22Rv1 (cell line): ENCODE data around the gene CAPG.

Experiments used
- CTCF ChIP-seq: fragments of 450-650 bp; IDR thresholded peaks from 2 replicates; pipeline ENCODE4 v1.5.1; 2017; ENCODE audit warnings: mild to moderate bottlenecking
- ZFX ChIP-seq: fragments of 450-650 bp; IDR thresholded peaks from 2 replicates; pipeline ENCODE4 v1.6.1; 2017; ENCODE audit warnings: antibody characterized with exemption, borderline replicate concordance

DNA sequence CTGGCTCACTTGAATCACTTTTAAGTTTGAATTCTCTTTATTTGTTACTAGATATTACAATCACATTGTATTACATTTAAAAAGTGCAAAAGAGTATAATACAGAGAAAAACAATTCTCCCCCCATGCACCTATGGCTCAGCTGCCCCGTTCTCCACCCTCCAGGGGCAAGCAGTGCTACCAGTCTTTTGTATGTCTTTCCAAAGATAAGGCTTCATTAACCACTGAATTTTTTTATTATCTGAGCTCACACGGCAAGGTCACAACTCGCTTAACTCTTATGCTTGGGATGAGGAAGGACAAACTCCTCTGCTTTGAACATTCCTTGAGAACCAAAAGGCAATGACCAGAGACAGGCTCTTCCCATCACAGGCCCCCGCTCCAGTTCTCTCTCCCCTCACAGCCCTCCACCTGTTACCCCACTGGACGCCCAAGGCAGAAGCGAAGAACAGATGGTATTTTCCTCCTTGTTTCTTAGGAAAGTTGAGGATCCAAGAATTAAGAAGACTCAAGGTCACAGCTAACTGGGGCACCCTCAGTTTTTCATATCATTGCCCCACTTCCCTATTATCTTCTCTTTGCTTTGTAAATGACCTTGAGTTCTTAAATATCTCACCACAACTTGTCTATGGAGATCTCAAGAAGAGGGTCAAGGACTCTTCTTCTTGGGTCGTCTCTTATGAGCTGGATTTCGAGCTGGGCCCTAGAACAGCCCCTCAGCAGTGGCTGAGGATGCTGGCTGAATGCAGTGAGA lies 38.5 kb upstream of the CAPG start:
- no peak for TF ChIP-seq CTCF
- no peak for TF ChIP-seq ZFX
